NB4 (cell line): Measurements from ENCODE around the gene HIGD1C.

ENCODE experiments used
- CTCF ChIP-seq: IDR thresholded peaks from one replicate; pipeline ENCODE4 v1.5.1; 2012; ENCODE audit warnings: low read depth, low read length
- MAX ChIP-seq: IDR thresholded peaks from 2 replicates; pipeline ENCODE4 v1.6.1; 2011; ENCODE audit warnings: low read depth, low read length
- MYC ChIP-seq: IDR thresholded peaks from 2 replicates; pipeline ENCODE4 v1.6.1; 2011; ENCODE audit warnings: low read depth, low read length
- POLR2A ChIP-seq: IDR thresholded peaks from 2 replicates; pipeline ENCODE4 v1.6.1; 2011; ENCODE audit warnings: mild to moderate bottlenecking; ENCODE audit not compliant: insufficient read length; ENCODE audit errors: extremely low read depth

GRCh38 chr12:50981319-50982239, 29.2 kb downstream of the HIGD1C start:
- TF ChIP-seq CTCF (no peak), MAX (no peak), POLR2A (no peak), MYC (no peak)
